Activated CD8-positive, alpha-beta memory T cell treated with anti-CD3 and anti-CD28 coated beads, Interleukin-2, amount 50 U/mL, for 1 hour (primary cell): ENCODE results near the gene GEMIN7.
A peak's percentile ranks its signal among the peaks of the same experiment; 100 is the strongest.

ENCODE experiments used
- DNase-seq: peaks from one replicate; pipeline ENCODE4 v3.0.0-alpha.2; 2020; ENCODE audit errors: extremely low read depth

Gene GEMIN7, protein sequence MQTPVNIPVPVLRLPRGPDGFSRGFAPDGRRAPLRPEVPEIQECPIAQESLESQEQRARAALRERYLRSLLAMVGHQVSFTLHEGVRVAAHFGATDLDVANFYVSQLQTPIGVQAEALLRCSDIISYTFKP

DNA sequence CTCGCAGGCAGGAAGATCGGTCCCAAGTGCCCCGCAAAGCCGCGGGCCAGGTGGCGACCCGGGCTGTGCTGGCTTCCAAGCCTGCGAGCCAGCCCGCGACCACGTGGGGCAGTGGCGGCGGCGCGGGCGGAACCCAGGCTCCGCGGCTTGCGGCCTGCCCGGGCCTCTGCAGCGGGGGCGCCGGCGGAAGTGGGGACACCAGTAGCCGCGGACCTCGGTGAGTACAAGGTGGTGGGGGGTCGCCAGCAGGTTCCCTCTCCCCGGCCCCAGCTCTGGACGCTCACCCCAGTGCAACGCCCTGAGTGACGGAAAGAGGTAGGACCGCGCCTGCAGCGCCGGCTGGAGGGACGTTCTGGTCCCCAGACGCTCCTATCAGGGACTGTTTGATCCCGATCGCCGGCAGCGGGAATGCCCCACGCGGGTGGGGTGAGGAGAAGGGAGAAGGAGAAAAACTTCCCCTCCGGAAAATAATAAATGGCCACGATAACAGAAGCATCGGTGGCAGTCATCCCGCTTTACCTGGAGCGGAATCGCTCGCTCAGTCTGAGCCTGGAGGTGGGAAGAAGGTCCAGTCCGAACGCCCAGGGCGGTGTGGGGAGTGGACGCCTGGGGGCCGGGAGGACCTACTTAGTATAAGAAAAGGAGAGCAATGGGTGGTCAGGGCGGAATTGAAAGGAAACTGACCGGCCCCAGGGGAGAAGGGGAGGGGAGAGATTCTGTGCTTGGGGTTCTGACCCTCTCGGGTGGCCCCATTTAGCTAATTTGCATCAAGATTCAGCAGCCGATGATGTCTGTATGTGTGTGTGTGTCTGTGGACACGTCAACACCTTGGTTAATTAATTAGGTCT lies at the start of gene GEMIN7:
Gene GEMIN7, plus strand, starts transcription at position 198 of the 848 bp plus-strand sequence. CDS start 10,855 bp downstream, outside the sequence.
- DNase-seq: peak; percentile 41

DNA sequence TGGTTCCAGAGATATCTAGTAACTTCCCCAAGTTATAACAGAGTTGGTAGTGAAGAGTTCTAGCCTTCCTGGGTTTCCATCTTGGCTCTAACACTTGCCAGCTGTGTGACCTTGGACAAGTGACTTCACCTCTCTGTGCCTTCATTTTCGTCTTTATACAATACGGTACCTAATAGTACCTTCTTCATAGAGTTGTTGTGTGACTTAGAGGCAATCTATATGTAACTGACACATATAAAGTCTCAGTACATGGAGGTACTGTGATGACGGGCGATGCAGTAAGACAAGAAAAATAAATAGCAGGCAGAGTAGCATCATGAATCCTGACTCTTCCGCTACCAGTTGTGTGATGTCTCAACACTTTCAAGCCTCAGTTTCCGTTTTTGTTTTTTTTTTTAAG lies 48.2 kb upstream of the GEMIN7 start:
- DNase-seq: no peak

DNA sequence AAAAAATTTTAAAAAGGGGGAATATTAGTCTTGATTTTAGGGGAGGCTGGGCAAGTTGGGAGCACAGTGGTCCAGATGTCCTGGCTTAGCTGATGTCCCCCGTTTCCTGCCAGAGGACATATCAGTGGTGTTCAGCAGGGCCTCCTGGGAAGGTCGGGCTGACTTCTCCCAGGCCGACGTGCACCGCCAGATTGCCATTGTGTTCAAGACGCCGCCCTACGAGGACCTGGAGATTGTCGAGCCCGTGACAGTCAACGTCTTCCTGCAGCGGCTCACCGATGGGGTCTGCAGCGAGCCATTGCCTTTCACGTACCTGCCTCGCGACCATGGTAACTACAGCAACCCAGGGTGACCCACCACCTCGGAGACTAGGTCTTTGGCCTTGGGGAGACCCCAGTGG lies 46.6 kb upstream of the GEMIN7 start:
- DNase-seq: no peak

DNA sequence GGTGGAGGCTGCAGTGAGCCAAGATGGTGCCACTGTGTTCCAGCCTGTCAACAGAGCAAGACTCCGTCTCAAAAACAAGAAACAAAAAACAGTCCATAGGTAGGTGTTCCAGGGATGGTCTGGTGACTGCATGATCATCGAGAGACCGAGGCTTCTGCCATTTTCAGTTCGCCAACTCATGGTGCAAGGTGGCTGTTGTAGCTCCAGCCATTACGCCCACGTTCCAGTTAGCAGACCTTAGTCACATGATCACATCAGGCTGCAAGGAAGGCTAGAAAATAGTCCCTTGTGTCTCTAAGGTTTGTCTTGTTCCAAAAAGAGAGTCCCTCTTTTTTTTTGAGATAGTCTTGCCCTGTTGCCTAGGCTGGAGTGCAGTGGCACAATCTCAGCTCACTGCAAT lies 43.3 kb upstream of the GEMIN7 start:
- DNase-seq: no peak

DNA sequence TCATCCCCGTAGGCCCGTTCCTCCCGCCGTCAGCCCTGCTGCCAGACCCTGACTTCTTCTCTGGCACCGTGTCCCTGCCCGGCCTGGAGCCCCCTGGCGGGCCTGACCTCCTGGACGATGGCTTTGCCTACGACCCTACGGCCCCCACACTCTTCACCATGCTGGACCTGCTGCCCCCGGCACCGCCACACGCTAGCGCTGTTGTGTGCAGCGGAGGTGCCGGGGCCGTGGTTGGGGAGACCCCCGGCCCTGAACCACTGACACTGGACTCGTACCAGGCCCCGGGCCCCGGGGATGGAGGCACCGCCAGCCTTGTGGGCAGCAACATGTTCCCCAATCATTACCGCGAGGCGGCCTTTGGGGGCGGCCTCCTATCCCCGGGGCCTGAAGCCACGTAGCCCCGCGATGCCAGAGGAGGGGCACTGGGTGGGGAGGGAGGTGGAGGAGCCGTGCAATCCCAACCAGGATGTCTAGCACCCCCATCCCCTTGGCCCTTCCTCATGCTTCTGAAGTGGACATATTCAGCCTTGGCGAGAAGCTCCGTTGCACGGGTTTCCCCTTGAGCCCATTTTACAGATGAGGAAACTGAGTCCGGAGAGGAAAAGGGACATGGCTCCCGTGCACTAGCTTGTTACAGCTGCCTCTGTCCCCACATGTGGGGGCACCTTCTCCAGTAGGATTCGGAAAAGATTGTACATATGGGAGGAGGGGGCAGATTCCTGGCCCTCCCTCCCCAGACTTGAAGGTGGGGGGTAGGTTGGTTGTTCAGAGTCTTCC lies 41.5 kb upstream of the GEMIN7 start:
- no peak for DNase-seq

DNA sequence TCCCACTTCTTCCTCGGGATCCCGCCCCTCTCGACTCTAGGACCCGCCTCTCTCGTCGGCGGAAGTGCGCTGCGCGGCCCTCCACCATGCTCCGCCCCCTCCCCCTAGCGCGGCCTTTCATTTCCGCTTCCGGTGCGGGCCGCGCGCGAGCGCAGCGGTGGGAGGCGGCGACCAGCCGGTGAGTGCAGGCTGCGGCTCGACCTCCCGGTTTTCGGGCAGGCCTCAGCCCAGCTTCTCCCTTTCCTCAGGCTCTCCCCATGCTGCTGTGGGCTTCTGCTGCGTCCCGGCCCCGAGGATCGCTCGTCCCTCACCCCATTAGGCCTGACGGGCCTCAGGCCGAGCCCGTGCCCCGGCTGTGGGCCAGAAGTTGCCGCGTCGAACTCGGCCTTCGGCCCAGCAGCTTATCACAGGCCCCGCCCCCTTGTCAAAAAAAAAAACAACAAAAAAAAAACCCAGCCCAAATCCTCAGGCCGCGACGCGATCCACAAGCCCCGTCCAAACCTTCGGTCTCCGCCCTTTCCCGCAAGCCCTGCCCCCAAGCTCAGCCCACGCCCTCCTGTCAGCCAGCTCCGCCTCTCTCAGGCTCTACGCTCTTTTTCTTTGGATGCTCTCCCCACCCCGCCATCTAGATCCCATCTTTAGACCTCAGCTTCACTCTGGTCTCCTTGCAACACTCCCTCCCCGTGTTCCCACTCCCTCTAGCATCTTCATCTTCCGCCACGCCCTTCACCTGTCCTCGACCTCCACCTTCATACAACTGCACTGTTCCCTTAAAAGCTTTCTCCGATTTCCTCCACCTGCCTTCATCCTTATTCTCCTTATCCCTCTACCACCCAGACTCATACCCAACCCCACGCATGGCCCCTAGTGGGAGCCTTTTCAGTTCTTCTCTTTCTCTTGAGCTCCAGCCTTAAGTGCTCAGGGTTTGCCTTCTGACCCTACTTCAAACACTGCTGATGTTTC lies 39.8 kb upstream of the GEMIN7 start, which contains the start of gene CLASRP:
Gene CLASRP, plus strand, starts transcription at position 115 of the 963 bp plus-strand sequence. CDS start 1,168 bp downstream, outside the sequence.
- DNase-seq: peak; percentile 67

DNA sequence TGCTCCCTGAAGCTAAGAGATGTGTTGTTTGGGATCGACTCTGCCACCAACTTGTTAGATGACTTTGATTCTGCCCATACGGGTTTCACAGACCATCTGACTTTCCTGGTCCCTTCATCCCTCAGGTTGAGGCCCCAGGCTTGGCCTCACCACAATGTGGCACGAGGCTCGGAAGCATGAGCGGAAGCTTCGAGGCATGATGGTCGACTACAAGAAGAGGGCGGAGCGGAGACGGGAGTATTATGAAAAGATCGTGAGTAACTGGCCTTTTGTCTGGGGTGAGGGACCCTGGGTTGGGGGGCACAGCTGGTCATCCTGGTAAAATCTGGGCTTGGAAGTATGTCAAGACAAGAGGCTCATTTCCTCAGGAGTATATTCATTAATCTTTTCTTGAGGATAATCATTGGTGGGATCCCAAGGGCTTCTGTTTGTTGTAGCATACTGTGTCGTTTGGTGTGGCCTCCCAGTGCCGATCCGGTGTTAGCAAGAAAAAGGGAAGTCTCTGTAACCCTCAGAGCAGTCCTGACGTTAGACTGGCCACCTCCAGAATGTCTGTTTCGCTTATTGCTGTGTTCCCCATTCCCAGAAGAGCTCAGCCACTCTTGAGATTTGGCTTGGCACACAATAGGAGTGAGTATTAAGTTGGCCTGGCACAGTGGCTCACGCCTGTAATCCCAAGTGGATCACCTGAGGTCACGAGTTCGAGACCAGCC lies 38.8 kb upstream of the GEMIN7 start:
- DNase-seq: no peak

DNA sequence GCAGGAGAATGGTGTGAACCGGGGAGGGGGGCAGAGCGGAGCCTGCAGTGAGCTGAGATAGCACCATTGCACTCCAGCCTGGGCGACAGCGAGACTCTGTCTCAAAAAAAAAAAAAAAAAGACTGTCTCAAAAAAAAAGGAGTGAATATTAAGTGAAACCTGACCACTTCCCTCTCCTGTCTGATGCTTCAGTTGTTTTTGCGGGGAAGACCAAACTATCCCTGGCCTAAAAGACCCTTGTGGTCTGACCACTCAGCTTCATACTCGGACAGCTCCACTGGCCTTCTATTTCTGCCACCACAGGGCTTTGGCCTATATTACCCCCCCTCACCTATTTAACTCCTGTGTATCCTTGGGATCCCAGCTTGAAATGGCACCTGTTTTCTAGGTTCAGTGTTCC lies 37.9 kb upstream of the GEMIN7 start:
- DNase-seq: no peak

DNA sequence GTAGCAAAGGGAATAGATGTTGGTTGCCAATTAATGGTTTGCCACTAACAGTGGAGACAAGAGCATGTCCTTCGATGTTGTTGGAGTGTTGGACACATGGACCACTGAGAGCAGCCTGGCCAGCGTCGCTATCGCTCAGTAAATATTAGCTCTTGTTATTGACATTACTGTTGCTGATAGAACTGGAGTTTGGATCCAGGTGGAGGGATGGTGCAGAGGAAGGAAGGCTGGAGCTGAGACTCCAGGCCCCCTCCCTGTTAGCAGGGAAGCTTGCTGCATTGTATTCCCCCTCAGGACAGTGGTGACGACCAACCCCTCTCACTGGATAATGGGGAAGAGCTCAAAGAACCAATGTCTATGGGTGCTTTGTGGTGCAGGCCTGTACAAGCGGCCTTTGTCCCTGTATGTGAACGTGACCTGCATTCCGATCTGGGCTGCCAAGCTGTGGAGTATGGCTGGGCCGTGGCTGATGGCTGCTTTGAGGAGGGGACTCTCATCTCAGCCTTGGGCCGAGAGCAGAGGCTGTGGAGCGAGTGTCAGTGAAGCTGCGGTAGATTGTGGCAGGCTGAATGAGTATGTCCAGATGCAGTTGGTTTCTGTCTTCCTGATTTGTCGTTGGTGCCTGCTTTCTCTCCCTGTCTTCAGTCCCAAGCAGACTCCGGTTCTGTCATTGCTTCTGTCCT lies 33.2 kb upstream of the GEMIN7 start:
- DNase-seq: no peak

DNA sequence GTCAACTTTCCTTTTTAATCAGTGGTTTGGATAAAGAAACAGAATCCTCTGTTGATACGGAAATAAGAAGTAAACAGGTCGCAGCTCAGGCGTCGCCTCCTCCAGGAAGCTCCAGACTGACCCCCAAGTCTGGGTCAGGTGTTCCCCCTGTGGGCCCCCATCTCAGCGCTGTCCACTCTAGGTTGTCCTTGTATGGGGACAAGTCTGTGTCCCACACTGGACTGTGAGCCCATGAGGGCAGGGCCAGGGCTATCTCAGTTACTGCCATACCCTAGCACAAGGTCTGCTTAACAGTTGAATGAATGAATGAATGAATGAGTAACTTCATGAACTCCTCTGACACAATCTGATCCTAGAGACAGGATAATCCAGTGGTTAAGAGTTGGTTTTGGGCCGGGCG lies 32.7 kb upstream of the GEMIN7 start:
- no peak for DNase-seq

DNA sequence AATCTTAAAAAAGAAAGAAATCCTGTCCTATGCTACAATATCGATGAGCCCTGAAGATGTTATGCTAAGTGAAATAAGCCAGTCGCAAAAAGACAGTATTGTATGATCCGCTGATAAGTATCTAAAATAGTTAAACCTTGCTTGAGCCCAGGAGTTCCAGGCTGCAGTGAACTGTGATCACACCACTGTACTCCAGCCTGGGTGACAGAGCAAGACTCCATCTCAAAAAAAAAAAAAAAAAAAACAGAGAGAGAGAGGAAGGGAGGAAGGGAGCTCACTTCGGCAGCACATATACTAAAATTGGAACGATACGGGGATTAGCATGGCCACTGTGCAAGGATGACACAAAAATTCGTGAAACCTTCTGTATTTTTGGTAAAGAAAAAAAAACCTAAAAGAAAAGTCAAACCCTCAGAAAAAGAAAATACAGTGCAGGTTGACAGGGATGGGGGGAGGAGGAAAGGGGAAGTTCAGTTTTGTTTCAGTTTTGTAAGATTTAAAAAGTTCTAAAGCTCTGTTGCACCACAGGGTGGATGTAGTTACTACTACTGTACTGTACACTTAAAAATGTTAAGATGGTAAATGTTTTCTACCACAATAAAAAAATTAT lies 31.8 kb upstream of the GEMIN7 start:
- no peak for DNase-seq

DNA sequence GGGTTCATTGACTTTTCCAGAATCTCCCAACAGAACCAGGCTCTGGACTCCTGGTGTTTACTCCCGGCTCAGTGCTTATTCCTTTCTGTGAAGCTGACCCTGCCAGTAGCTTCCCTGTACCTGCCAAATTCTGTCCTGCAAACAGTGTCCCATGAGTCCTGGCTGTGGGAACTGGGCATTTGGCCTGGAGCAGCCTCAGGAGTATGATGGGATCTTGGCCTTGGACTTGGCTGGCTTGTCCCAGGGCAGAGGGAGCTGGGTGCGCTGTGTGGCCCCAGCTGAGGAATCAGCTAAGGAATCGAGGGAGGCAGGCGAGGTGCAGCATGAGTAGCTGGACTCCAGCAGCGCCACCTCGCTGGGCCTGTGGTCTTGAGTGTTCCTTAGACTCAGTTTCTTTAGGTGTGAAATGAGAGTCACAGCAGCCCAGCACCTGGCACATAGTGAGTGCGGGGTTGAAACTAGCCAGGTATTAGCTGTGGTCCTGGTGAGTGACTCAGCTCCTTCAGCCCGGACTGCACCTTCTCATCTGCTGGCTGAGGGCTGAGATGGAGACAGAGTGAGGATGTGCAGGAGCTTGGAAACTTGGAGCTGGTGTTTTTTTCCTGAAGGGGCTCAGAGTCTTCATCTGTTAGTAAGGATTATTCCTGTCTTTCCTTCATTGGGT lies 29.9 kb upstream of the GEMIN7 start:
- no peak for DNase-seq

DNA sequence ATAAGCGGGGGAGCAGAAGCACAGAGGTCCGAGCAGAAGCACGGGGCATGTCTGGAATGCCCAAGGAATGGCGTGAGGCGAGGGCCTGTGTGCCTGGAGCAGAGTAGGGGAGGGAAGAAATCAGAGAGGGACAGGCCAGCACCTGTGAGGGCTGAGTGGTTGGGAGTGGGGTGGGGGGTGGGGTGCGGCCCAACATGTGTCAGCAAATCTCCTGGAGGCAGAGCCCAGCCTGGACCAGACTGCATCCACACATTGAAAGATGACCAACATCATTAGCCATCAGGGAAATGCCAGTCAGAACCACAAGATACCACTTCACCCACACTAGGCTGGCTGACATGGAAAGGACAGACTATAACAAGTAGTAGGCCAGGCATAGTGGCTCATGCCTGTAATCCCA lies 29.0 kb upstream of the GEMIN7 start:
- no peak for DNase-seq

DNA sequence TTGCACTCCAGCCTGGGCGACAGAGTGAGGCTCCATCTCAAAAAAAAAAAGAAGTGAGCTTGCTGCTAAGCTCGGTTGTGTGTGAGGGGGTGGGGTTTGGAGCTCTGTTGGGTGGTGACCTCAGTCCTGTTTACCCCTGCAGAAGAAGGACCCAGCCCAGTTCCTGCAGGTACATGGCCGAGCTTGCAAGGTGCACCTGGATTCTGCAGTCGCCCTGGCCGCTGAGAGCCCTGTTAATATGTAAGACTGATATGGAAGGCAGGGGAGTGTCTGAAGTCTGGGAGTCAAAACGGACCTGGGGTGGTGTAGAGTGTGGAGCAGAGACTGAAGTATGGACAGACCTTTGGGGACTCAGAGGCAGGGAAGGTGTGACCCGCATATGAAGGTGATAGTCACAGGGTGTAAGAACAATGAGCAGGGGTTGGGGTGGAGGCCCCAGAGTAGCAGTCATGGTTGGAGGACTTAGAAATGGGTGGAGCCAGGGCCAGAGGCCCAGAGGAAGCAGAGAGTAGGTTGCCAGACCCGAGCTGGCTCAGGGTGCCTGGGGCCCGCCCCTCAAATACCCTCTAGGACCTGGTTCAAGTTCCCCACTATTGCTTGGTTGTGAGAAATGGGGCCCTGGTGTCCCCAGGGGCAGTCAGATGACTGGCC lies 27.0 kb upstream of the GEMIN7 start:
- DNase-seq: no peak

DNA sequence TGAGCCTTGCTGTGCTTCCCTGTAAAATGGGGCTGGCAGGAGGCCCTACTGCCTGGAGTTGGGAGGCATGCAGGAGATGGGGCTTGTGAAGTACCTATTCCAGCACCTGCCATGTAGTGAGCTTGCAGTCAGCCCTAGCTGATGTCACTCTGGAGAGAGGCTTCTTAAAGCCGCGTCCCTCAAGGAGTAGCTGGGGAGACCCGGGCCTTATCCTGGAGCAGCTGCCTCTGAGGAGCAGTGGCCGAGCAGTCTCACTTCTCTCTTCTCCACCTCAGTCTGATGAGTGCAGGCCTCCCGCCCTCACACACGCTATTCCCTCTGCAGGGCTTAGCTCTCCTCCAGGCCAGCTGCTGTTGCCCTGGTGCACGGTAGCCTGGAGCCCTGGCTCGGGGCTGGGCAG lies 22.2 kb upstream of the GEMIN7 start:
- DNase-seq: no peak

DNA sequence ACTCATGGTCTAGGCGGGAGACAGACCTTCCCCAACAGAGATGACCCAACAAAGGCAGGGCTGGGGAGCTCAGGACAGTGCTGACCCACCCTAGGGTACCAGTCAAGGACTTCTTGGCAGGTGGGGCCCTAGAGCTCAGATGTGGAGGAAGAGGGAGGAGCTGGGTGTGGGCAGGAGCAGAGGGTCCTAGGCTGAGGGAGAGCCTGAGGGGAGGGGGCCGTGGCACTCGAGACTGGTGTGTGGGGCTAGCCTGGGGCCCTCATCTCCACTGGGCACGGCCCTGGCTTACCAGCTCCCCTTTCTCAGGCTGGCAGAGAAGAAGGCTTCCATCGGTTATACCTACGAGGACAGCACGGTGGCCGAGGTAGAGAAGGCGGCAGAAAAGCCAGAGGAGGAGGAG lies 21.6 kb upstream of the GEMIN7 start:
- DNase-seq: no peak

DNA sequence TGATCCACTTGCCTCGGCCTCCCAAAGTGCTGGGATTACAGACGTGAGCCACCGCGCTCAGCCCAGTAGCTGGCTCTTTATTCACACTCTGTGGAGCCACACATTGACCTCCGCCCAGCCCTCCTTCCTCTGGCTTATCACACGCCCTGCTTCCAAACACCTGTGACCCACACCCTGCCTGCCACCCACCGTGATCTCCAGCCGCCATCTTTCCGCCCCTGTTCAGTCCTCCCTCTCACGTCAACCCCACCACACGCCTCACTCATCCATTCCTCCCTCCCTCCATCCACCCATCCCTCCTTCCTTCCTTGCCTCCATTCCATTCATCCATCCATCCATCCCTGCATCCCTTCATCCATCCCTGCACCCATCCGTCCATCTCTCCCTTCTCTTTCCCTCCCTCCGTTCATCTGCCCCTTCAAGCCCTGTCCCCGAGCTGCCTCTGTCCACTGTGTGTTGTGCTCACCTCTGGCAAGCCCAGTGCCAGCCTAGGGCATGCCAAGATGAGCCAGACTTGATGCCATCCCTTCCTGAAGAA lies 20.4 kb upstream of the GEMIN7 start:
- DNase-seq: no peak

DNA sequence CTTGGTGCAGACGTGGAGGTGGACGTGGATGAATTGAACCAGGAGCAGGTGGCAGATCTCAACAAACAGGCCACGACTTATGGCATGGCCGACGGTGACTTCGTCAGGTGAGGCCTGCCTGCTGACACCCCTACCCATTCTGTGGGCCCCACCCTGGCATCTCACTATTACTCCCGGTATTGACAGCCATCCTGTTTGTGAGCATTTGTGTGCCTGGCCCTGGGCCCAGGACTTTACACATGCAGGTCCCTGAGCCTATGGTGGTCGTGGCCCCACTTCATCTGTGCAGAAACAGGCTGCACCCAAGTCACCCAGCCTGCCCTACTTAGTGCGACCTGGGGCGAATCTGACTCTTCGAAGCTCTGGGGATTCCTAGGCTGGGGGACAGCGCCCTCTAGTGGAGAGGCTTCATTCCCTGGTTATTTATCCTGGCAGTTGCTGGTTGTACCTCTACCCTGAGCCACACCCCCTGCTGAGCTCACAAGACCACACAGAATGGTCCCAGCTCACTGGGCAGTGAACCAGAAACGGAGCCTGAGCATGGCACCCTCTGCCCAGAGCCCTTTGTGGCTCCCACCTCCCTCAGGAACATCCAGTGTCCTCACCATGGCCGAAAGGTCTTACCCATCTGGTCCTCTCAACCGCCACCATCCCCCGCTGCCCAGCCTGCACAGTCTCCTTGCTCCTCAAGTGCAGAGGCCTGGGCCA lies 19.6 kb upstream of the GEMIN7 start:
- peak; percentile 54 for DNase-seq
